Uterus (tissue), 4 donors: Measurements from ENCODE around the gene POLR2E. TPM values are rescaled to one million over a fixed set of nuclear protein-coding genes. Genes with fewer than 3 reads are reported as not detected.

ENCODE experiments used
- DNase-seq, 2 donors: peaks; one replicate each; pipeline ENCODE4 v3.0.0-alpha.2; 2019 to 2020
- H3K27ac ChIP-seq, 2 donors: fragments of 200-600 bp; sonication (generic); 1 replicate in 1 of 2; 2 replicates in 1 of 2; pipeline ENCODE4 v1.5.1; 2016 to 2018
- H3K27me3 ChIP-seq, 2 donors: fragments of 200-600 bp; sonication (generic); one replicate each; pipeline ENCODE4 v1.5.1; 2018 to 2019; ENCODE audit warnings: control low read depth in 1 of 2
- H3K36me3 ChIP-seq, 2 donors: fragments of 200-600 bp; sonication (generic); one replicate each; pipeline ENCODE4 v1.5.1; 2019; ENCODE audit warnings: control low read depth in 1 of 2
- H3K4me1 ChIP-seq, 2 donors: fragments of 200-600 bp; sonication (generic); one replicate each; pipeline ENCODE4 v1.5.1; 2018 to 2019; ENCODE audit warnings: control low read depth in 1 of 2
- H3K4me3 ChIP-seq, 2 donors: fragments of 200-600 bp; sonication (generic); 1 replicate in 1 of 2; 2 replicates in 1 of 2; pipeline ENCODE4 v1.5.1; 2018 to 2019; ENCODE audit warnings: mild to moderate bottlenecking in 1 of 2
- H3K9me3 ChIP-seq, 2 donors: fragments of 200-600 bp; sonication (generic); one replicate each; pipeline ENCODE4 v1.5.1; 2019; ENCODE audit warnings: control low read depth in 1 of 2
- CTCF ChIP-seq, 4 experiments: fragments of 200-600 bp in 2 of 4; fragments of 450-650 bp in 2 of 4; sonication (generic) in 2 of 4; IDR thresholded peaks; one replicate each; pipeline ENCODE4 v1.5.1; 2016 to 2019; ENCODE audit warnings: antibody characterized with exemption in 4 of 4, mild to moderate bottlenecking in 2 of 4, moderate library complexity in 1 of 4
- POLR2A ChIP-seq, 2 donors: fragments of 450-650 bp; IDR thresholded peaks; one replicate each; pipeline ENCODE4 v1.6.1; 2016; ENCODE audit warnings: antibody characterized with exemption in 2 of 2, mild to moderate bottlenecking in 1 of 2, moderate library complexity in 1 of 2
- intact Hi-C: fragments of 100-400 bp; cut with DNase I; formaldehyde crosslinking; loops from one replicate; pipeline ENCODE4 v1.15.1; 2023; ENCODE audit warnings: low total_unique reads
- total RNA-seq, 4 donors: library from RNA; depleted of rRNA in 3 of 4; stranded (reverse); fragments of >200 nt in 3 of 4; gene quantifications; one replicate each; pipeline versions ENCODE4 v1.1.0 to v1.2.4, GENCODE V29; 2014 to 2023
- donor health status: DM: yes; HTN: yes; CAD: no.

POLR2E gene
- total RNA-seq, 4 donors from 2014 or later: 13.6 to 112 (median 59.8) TPM

- H3K36me3 ChIP-seq: no peaks in the 10 kb centered on the region
- H3K4me1 ChIP-seq: peaks cover 0 to under 1% of the 10 kb centered on the region in 2 donors
- H3K27ac ChIP-seq: no peak overlapping the region
These were observed 7.3 kb downstream of the POLR2E start for GRCh38 chr19:1087813-1088415.

DNA sequence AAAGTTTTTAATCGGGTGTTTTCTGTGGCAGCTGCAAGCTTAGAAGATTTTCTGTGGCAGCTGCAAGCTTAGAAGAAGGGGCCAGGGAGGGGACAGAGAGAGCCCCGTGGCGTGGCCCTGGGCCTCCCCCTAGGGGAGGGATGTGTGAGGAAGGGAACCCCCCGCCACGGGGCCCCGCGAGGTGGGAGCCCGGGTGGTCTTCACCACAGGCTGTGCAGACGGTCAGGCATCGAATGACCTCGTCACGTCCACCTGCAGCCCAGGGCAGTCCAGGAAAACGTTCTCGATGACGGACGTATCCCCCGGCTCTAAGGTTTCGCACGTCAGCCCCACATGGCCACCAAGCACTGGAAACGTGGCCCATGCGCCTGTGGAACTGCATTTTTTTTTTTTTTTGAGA, 8.6 kb downstream of the POLR2E start:
- H3K9me3 ChIP-seq: no peaks in the 10 kb centered on the region
- TF ChIP-seq CTCF (IDR thresholded peaks at IDR 0.05): no peak
- TF ChIP-seq POLR2A (IDR thresholded peaks at IDR 0.05): no peak
- no peaks in the 10 kb centered on the region for H3K36me3 ChIP-seq
- H3K4me3 ChIP-seq: no peak overlapping the region
- no peak for DNase-seq
- H3K27ac ChIP-seq: no peak overlapping the region
- intact Hi-C loops: loop anchor here (10.0 kb wide), 1 partner anchor 52 kb away; no protein-coding TSS in a partner anchor
- peaks cover 0 to 13% of the 10 kb centered on the region in 2 donors for H3K4me1 ChIP-seq
- H3K27me3 ChIP-seq: no peaks in the 10 kb centered on the region

More at GRCh38 chr19:1087813-1088415, 7.3 kb downstream of the POLR2E start:
- Histone ChIP-seq H3K27me3 (no peaks in the 10 kb centered on the region), H3K9me3 (no peaks in the 10 kb centered on the region), H3K4me3 (no peak overlapping the region)
- intact Hi-C loops: loop anchor here (10.0 kb wide), 1 partner anchor 53 kb away; no protein-coding TSS in a partner anchor
- TF ChIP-seq POLR2A (IDR thresholded peaks at IDR 0.05): no peak
- TF ChIP-seq CTCF (IDR thresholded peaks at IDR 0.05): no peak
- DNase-seq: no peak

DNA sequence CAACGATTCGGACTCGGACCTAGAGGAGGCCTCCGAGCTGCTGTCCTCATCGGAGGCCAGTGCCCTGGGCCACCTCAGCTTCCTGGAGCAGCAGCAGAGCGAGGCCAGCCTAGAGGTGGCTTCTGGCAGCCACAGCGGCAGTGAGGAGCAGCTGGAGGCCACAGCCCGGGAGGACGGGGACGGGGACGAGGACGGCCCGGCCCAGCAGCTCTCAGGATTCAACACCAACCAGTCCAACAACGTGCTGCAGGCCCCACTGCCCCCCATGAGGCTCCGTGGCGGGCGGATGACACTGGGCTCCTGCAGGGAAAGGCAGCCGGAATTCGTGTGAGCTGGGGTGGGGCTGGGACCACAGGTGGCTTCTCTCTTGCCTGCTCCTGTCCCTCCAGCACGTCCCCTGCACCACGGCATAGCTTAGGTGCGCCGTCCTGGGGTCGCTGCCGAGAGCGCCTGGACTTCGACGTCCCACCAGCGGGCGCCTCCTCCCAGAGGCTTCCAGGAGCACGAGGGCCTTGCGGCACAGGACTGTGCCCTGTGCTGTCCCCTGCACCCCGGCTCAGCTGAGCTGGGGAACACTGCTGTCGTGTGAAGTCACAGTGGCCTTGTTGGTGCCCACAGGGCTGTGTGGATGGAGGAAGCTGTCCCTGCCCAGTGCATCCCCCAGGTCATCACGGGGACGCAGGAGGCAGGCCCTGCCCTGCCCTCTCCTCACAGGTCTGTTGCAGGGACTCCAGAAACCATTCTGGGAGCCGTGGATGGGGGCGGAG, 9.3 kb downstream of the POLR2E start:
- Histone ChIP-seq H3K36me3 (no peaks in the 10 kb centered on the region), H3K27me3 (no peaks in the 10 kb centered on the region), H3K9me3 (no peaks in the 10 kb centered on the region), H3K27ac (no peak overlapping the region), H3K4me3 (no peak overlapping the region), H3K4me1 (peaks cover 0 to 13% of the 10 kb centered on the region in 2 donors)
- intact Hi-C loops: loop anchor here (10.0 kb wide), 1 partner anchor 51 kb away; no protein-coding TSS in a partner anchor
- no peak for TF ChIP-seq POLR2A (IDR thresholded peaks at IDR 0.05)
- TF ChIP-seq CTCF (IDR thresholded peaks at IDR 0.05): no peak
- no peak for DNase-seq

DNA sequence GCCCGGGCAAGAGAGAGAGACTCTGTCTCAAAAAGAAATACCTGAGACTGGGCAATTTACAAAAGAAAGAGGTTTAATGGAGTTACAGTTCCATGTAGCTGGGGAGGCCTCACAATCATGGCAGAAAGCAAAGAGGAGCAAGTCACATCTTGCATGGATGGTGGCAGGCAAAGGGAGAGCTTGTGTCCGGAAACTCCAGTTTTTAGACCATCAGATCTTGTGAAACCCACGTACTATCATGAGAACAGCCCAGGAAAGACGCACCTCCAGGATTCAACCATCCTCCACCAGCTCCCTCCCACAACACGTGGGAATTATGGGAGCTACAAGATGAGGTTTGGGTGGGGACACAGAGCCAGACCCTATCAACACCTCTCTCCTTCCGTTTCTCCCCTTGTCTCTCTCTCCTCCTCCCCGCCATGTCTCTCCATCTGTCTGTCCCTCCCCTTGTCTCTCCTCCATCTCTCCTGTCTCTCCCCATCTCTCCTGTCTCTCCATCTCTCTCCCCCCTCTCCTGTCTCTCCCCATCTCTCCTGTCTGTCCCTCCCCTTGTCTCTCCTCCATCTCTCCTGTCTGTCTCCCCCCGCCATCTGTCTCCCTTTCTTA, 10.0 kb downstream of the POLR2E start:
- H3K27ac ChIP-seq: no peak overlapping the region
- H3K4me1 ChIP-seq: peaks cover 0 to 13% of the 10 kb centered on the region in 2 donors
- H3K36me3 ChIP-seq: no peaks in the 10 kb centered on the region
- DNase-seq: no peak
- TF ChIP-seq CTCF (IDR thresholded peaks at IDR 0.05): no peak
- TF ChIP-seq POLR2A (IDR thresholded peaks at IDR 0.05): no peak
- H3K27me3 ChIP-seq: no peaks in the 10 kb centered on the region
- intact Hi-C loops: loop anchor here (10.0 kb wide), 1 partner anchor 50 kb away; no protein-coding TSS in a partner anchor
- H3K9me3 ChIP-seq: no peaks in the 10 kb centered on the region
- no peak overlapping the region for H3K4me3 ChIP-seq
